Activated T-cell treated with anti-CD3 and anti-CD28 coated beads for 1 hour (primary cell): ENCODE data around the gene SCARB1.
"Not testable (repeated sequence)": the region's sequence is repeated elsewhere in the genome, so short reads cannot be mapped to it uniquely, and the experiment has no call there.

ENCODE experiments used
- DNase-seq: peaks from one replicate; pipeline ENCODE4 v3.0.0-alpha.2; 2020; ENCODE audit warnings: low read depth

Gene SCARB1, protein sequence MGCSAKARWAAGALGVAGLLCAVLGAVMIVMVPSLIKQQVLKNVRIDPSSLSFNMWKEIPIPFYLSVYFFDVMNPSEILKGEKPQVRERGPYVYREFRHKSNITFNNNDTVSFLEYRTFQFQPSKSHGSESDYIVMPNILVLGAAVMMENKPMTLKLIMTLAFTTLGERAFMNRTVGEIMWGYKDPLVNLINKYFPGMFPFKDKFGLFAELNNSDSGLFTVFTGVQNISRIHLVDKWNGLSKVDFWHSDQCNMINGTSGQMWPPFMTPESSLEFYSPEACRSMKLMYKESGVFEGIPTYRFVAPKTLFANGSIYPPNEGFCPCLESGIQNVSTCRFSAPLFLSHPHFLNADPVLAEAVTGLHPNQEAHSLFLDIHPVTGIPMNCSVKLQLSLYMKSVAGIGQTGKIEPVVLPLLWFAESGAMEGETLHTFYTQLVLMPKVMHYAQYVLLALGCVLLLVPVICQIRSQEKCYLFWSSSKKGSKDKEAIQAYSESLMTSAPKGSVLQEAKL

DNA sequence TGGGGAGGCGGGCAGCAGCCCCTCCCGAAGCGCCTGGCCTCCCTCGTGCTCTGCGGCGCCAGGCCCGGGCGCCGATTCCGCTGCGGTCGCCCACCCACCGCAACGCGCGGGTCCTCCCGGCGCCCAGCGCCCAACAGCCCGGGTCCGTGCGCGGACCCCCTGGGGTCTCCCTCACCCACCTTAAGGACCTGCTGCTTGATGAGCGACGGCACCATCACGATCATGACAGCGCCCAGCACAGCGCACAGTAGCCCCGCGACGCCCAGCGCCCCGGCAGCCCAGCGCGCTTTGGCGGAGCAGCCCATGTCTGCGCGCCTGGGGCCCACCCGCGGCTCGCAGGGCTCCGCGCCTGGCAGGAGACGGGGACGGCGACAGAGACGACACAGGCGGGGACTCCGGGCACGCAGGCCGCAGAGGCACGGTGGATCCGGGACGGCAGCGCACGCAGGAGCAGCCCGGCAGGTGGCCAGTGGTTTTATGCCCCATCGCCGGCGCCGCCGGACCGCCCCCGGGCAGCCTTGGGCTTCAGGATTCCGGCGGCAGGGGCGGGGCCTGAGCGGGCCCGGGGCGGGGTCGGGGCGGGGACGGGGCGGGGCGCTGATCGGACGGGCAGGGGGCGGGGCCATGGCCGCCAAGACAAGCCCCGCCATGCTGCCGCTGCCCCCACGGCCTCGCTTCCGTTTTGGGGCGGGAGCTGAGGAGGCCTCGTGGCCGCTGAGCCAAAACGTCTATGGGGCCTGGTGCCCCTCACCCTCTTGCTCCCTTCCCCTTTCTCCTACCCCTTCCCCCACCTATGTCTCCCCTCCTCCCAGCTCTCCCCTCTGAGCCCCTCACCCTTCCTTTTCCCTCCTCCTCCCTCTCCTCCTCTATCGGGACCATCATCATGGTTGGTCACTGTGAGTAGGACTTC lies at the start of gene SCARB1:
Gene SCARB1, minus strand, starts transcription at position 449 of the 910 bp plus-strand sequence. Its CDS starts 144 bp downstream, at position 305.
- DNase-seq: peak; percentile 64

DNA sequence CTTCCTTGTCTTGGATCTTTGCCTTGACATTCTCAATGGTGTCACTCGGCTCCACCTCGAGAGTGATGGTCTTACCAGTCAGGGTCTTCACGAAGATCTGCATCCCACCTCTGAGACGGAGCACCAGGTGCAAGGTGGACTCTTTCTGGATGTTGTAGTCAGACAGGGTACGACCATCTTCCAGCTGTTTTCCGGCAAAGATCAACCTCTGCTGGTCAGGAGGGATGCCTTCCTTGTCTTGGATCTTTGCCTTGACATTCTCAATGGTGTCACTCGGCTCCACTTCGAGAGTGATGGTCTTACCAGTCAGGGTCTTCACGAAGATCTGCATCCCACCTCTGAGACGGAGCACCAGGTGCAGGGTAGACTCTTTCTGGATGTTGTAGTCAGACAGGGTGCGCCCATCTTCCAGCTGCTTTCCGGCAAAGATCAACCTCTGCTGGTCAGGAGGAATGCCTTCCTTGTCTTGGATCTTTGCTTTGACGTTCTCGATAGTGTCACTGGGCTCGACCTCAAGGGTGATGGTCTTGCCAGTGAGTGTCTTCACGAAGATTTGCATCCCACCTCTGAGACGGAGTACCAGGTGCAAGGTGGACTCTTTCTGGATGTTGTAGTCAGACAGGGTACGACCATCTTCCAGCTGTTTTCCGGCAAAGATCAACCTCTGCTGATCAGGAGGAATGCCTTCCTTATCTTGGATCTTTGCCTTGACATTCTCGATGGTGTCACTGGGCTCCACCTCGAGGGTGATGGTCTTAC lies 49.0 kb upstream of the SCARB1 start:
- DNase-seq: not testable (repeated sequence)

DNA sequence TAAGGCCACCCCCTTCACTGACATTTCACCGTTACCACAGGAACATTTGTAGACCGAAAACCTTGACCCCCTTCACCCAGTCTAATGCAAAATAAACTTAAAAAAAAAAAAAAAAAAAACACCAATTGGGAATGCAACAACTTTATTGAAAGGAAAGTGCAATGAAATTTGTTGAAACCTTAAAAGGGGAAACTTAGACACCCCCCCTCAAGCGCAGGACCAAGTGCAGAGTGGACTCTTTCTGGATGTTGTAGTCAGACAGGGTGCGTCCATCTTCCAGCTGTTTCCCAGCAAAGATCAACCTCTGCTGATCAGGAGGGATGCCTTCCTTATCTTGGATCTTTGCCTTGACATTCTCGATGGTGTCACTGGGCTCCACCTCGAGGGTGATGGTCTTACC lies 47.9 kb upstream of the SCARB1 start:
- DNase-seq: not testable (repeated sequence)

DNA sequence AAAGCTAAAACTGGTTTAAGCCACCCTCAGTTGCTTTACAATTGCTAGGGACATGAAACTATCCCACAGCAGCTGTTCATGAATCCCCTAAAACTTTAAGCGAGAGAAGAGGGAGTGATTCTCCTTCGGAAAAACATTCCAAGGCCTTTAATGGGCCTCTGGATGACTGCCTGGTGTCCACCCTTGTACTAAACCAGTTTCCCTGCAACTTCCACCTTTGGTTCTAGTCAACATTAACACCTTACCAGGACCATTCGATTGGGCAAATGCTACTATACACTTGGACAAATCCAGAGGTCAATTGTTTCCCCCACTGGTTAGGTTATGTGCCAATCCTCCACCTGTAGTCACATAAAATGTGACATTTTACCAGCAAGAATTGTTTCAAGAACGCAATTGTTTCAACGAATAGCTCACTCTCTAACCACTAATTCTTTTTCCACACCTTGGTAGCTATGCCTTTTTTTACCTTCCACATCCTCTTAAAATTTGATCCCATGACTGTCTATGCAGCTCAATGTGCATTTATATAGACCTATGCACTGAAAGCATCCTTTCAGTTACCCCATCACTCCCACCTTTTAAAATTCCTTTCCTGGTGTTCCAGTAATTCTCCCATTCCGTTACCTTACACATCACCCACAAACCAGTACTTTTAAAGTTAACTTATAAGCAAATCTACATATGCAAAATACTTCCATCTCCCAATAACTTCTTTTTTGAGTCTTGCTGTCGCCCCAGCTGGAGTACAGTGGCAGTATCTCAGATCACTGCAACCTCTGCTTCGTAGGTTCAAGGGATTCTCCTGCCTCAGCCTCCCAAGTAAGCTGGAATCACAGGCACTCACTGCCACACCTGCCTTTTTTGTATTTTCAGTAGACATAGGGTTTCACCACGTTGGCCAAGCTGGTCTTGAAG lies 47.2 kb upstream of the SCARB1 start:
- DNase-seq: no peak

DNA sequence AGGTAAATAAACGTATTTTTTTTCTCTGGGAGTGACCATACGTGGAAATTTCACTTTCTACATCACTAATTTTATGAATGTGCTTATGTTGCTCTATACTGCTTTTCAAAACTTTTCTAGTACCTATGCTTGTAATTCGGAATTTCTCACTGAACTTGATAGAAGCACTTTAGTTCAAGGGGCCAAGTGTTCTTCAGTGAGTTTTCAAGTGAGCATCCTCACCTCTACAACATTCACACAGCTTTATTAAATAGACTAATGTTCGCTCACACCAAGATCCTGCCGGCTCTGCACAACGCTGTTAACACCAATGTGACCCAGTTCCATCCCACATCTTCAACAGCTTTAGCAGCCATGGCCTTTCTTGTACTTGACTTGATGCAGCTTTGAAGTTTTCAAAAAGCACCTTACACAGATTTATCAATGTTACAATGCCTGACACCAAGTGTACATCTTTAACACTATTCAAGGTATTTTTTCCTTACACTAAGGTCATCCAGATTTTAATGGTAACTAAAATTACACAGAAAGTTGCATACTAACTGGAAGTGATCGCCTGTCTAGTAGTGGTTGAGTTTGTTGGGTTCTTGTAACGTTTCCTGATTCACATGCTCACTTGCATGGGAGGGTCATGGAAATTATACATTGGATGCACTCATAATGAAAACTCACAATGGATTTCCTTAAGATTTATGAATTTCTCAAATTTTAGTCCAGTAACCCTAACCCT lies 46.3 kb upstream of the SCARB1 start:
- no peak for DNase-seq

DNA sequence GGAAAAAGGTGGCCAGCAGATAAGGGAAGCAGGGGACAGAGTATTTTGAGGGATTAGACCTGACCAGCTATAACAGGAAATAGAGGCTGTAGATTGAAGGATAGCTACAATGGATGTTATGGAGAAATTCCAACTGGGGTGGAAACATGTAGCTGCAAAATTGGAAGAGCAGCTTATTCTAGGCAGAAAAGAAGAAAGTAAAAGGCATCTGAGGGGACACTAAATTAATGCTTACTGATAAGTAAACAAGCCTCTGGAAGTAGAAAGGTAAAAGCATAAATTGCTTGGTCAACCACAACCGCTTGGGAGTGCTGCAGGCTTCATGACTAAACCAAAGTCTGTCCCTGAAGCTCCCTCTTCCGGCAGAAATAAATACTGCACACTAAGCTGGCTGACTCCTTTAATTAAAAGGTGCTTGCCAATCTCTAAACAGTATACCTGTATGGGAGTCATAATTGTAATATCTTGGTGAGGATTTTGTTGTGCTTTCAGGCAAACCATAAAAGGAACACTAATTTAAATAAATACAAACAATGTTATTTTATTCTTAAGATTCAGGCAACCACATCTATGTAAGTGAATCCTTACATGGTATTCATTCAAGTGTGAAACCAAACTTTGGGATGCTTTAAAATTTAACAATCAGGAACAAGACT lies 43.1 kb upstream of the SCARB1 start:
- DNase-seq: peak; percentile 80

DNA sequence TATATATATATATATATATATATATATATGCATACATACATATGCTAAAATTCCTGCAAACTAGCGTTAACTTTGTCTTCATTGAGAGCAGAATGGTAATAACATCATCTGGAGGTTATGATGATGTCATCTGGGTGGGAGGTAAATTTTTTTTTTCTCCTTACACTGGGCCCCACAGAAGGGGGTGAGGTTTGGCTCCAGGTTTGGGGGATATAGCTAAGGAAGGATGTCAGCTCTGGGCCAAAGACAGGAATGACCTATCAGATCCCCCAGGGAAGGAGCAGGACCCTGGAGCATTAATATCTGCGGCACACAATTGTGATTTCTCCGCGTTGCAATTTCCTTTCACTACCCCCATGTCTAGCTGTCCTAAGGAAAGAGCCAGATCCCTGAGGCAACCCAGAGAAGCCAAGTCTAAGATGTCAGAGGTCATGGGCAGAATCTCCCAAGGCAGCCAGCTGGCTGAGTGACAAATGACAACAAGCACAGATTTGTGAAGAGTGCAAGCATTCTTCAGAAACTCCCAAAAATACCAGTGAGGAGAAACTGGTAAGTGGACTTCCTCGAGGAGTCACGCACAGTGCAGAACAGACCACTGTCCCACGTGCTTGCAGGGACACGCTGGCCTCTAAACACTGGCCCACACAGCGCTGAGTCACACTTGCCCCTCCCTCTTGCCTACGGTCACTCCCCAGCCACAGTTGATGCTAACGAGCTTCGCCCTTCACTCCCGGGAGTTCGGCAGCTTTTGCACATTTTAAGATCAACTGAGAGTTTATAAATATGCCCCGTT lies 40.8 kb upstream of the SCARB1 start:
- DNase-seq: no peak

DNA sequence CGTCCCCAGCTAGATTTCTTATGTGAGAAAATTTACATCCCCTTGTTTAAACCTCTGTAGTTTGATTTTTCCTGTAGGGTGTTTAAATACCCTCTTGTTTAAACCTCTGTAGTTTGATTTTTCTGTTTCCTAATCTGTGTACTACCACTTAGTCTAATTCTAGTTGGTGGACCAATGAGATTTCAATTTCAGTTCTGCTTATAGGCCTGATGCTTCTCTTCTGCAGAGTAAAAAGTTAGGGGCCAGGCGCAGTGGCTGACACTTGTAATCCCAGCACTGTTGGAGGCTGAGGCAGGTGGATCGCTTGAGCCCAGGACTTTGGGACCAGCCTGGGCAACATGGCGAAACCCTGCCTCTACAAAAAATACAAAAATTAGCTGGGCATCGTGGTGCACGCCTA lies 39.3 kb upstream of the SCARB1 start:
- no peak for DNase-seq

DNA sequence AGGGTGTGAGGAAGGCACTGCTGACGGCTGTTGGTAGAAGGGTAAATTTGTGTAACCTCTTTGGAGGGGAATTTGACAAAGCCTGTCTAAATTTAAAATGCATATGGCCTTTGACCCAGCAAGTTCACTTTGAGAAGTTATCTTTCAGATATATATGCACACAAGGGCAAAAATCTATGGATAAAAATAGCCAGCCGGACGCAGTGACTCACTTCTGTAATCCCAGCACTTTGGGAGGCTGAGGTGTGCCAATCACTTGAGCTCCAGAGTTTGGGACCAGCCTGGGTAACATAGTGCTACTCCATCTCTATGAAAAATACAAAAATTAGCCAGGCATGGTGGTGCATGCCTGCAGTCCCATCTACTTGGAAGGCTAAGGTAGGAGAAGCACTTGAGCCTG lies 37.3 kb upstream of the SCARB1 start:
- DNase-seq: no peak

DNA sequence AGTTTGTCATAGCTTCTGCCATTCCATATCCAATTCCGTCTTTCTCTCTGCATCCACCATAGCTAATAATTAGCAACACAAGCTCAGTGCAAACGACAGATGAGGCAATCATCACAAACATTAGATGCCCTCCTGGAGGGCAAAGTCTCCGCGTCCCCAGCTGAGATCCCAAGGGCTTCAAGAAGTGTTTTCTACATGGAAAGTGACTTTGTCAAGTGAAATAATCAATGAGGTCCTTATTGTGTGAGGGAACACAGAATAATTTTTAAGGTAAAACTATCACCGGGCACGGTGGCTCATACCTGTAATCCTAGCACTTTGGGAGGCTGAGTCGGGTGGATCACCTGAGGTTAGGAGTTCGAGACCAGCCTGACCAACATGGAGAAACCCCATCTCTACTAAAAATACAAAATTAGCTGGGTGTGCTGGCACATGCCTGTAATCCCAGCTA lies 36.7 kb upstream of the SCARB1 start:
- not testable (repeated sequence) for DNase-seq

DNA sequence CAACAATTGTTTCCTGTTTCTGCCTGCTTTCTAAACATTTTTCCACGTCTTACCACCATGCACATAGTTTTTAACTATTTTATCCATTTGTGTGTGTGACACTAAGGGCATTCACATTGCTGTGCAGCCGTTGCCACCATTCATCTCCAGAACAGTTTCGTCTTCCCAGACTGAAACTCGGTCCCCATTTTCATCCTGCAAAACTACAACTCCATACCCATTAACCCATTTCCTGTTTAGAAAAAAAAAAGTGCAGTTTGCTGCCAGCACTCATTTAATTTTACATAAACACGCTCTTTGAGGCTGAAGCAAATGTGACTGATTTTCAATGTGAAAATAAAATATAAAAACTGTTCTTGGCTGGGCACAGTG lies 35.2 kb upstream of the SCARB1 start:
- no peak for DNase-seq

DNA sequence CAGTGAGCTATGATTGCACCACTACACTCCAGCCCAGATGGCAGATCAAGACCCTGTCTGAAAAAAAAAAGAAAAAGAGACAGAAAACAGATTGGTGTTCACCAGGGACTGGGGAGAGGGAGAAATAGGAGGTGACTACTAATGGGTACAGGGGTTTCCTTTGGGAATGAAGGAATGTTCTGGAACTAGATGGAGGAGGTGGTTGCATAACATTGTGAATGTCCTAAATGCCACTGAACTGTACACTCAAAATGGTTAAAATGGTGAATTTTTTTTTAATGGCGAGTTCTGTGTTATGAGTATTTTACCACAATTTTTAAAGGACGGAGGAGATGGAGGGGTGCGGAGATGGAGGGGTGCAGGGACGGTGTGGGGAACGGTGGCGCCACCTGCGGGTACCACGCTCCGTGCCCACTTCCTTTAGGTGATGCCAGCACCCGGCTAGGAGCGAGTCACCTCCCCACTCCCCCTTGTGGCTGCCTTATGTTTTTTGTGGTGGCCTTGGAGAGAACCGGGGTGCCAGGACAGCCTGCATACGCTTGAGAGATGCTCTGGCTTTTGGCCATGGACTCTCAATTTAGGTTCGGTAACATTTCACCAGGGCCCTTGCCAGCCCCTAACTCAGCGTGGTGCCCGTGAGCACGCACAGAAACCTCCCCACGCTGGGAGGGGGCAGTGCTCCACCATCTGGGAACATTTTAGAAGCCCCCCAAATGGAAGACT lies 34.7 kb upstream of the SCARB1 start:
- peak; percentile 48 for DNase-seq

DNA sequence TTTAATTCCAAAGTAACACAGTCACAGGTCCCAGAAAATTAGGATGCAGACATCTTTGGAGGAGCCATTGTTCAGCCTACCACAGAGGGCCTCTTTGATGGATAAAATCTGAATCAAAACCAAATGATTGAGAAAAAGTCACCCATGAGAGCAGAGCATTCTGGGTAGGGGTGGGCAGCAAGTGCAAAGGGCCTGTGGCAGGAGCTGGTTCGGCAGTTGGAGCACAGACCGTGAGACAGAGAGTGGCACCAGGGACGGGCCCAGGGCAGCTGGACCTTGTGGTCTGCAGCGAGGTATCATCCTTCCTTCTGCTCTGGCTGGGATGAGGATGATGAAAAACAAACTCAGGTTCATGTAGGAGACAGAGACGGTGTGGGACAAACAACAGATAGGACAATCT lies 32.8 kb upstream of the SCARB1 start:
- no peak for DNase-seq

DNA sequence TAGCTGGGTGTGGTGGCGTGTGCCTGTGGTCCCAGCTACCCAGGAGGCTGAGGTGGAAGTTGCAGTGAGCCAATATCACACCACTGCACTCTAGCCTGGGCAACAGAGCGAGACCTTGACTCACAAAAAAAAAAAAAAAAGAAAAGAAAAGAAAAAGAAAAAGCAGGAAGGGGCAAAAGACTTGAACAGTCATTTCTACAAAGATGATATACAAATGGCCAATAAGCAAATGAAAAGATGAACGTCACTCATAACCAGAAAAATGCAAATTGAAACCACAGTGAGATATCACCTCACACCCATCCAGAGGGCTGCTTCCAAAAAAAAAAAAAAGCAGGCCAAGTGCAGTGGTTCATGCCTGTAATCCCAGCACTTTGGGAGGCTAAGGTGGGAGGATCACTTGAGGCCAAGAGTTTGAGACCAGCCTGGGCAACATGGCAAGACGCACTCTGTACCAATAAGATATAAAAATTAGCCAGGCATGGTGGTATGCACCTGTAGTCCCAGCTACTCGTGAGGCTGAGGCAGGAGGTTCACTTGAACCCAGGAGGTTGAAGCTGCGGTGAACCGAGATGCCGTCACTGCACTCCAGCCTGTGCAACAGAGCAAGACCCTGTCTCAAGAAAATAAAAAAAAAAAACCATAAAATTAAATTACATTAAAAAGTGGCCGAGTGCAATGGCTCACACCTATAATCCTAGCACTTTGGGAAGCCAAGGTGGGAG lies 30.3 kb upstream of the SCARB1 start:
- no peak for DNase-seq

DNA sequence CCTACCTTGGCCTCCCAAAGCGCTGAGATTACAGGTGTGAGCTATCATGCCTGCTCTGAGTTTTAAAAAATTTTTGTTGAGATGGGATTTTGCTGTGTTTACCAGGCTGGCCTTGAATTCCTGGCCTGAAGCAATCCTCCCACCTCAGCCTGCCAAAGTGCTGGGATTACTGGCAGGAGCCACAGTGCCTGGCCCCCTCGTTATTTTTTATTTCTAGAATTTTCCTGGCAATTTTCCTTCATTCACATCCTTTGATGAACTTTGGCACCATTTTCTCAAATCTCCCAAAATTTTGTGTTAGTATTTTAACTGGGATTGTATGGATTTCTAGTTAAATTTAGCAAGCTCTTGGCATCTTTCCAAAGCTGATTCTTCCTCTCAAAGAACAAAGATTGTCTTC lies 24.6 kb upstream of the SCARB1 start:
- no peak for DNase-seq

DNA sequence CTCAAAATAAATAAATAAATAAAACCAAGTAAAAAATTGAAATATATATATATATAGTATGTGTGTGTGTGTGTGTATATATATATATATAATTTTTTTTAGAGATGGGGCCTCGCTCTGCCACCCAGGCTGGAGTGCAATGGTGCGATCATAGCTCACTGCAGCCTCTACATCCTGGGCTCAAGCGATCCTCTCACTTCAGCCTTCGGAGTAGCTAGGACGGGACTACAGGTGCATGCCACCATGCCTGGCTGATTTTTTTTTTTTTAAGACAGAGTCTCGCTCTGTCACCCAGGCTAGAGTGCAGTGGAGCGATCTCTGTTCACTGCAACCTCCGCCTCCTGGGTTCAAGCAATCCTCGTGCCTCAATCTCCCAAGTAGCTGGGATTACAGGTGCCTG lies 24.1 kb upstream of the SCARB1 start:
- DNase-seq: not testable (repeated sequence)
